Measurements from ENCODE around the gene TAF1.

GRCh38 chrX:71321731-71322130 is 44.4 kb upstream of the TAF1 start:
- TF ChIP-seq EZH2 (IDR thresholded peaks at IDR 0.05; ENCODE audit: borderline replicate concordance, low read length) (no peak), CTCF (IDR thresholded peaks at IDR 0.05; ENCODE audit: low read length) (no peak)

Data from OCI-LY1 (cell line).